ENCODE measurements around the gene SPNS1.

GRCh38 chr16:28932339-28933141, 42.0 kb upstream of the SPNS1 start:
- no peak for TF ChIP-seq CTCF (IDR thresholded peaks at IDR 0.05)
- no peak for TF ChIP-seq EZH2 (IDR thresholded peaks at IDR 0.05; ENCODE audit: borderline replicate concordance, insufficient read depth, low read depth, low read length, poor library complexity, severe bottlenecking)
